NCI-H526 treated with DMSO at 0.1 percent for 48 hours (cell line): ENCODE measurements around the gene CACNA2D4.

Experiments
- DNase-seq: peaks from one replicate; lab custom pipeline; 2025; lab: John Stamatoyannopoulos, UW

CACNA2D4 gene

GRCh38 chr12:1933342-1934051, 15.0 kb upstream of the CACNA2D4 start:
- no peak for DNase-seq

GRCh38 chr12:1932264-1932777, 13.9 kb upstream of the CACNA2D4 start:
- DNase-seq: no peak

GRCh38 chr12:1931642-1932041, 13.2 kb upstream of the CACNA2D4 start:
- no peak for DNase-seq

- no peak for DNase-seq
Measured at GRCh38 chr12:1930803-1931597, 12.5 kb upstream of the CACNA2D4 start.

- no peak for DNase-seq
Measured at GRCh38 chr12:1929985-1930802, 11.7 kb upstream of the CACNA2D4 start.

- no peak for DNase-seq
Measured at GRCh38 chr12:1929241-1929984, 11.0 kb upstream of the CACNA2D4 start.

GRCh38 chr12:1928439-1929121, 10.1 kb upstream of the CACNA2D4 start:
- no peak for DNase-seq

- no peak for DNase-seq
Measured at GRCh38 chr12:1927751-1928351, 9.4 kb upstream of the CACNA2D4 start.

GRCh38 chr12:1927051-1927680, 8.7 kb upstream of the CACNA2D4 start:
- DNase-seq: no peak

- no peak for DNase-seq
Measured at GRCh38 chr12:1926251-1926657, 7.8 kb upstream of the CACNA2D4 start.

GRCh38 chr12:1925684-1926006, 7.2 kb upstream of the CACNA2D4 start:
- DNase-seq: no peak

- no peak for DNase-seq
Measured at GRCh38 chr12:1924996-1925683, 6.7 kb upstream of the CACNA2D4 start.

GRCh38 chr12:1922985-1923384, 4.5 kb upstream of the CACNA2D4 start:
- no peak for DNase-seq

- DNase-seq: no peak
Measured at GRCh38 chr12:1922075-1922709, 3.7 kb upstream of the CACNA2D4 start.

- DNase-seq: no peak
Measured at GRCh38 chr12:1920971-1921370, 2.5 kb upstream of the CACNA2D4 start.

GRCh38 chr12:1920436-1920835, 2.0 kb upstream of the CACNA2D4 start:
- DNase-seq: no peak

- DNase-seq: no peak
Measured at GRCh38 chr12:1919763-1920162, 1.3 kb upstream of the CACNA2D4 start.

- DNase-seq: no peak
Measured at GRCh38 chr12:1919284-1919683, 832 bp upstream of the CACNA2D4 start.

- DNase-seq: no peak
Measured at GRCh38 chr12:1918884-1919236, 408 bp upstream of the CACNA2D4 start.
